Activated CD8-positive, alpha-beta memory T cell treated with anti-CD3 and anti-CD28 coated beads for 48 hours (primary cell): ENCODE results near the gene DNAJB1.

Experiments used
- DNase-seq, 3 experiments: peaks; one replicate each; pipeline ENCODE4 v3.0.0-alpha.2; 2020; ENCODE audit warnings: low read depth in 2 of 3, low spot score in 2 of 3

The DNAJB1 gene

GRCh38 chr19:14496834-14497227 is 21.4 kb downstream of the DNAJB1 start:
- no peak for DNase-seq

- peak; percentile 62 to 75 (median 67) for DNase-seq
Observed at GRCh38 chr19:14496029-14496833, 22.0 kb downstream of the DNAJB1 start, which contains the start of gene GIPC1. GIPC1 (minus strand) TSS chr19:14496127; CDS start chr19:14482976, 13,151 bp downstream.

- DNase-seq = no peak
Observed at GRCh38 chr19:14495672-14496028, 22.5 kb downstream of the DNAJB1 start.

GRCh38 chr19:14494910-14495671 is 23.1 kb downstream of the DNAJB1 start:
- no peak for DNase-seq

GRCh38 chr19:14494411-14494810 is 23.8 kb downstream of the DNAJB1 start:
- no peak for DNase-seq

GRCh38 chr19:14492756-14493337 is 25.4 kb downstream of the DNAJB1 start:
- no peak for DNase-seq

- DNase-seq = no peak
Observed at GRCh38 chr19:14487370-14488125, 30.6 kb downstream of the DNAJB1 start.

GRCh38 chr19:14482172-14482941 is 35.8 kb downstream of the DNAJB1 start:
- no peak for DNase-seq

- no peak for DNase-seq
Observed at GRCh38 chr19:14480700-14481079, 37.5 kb downstream of the DNAJB1 start.

- peak in 2 of 3 experiments; percentile 64 to 68 for DNase-seq
Observed at GRCh38 chr19:14479975-14480699, 38.1 kb downstream of the DNAJB1 start.

GRCh38 chr19:14479309-14479974 is 38.8 kb downstream of the DNAJB1 start:
- DNase-seq = no peak

GRCh38 chr19:14478113-14478545 is 40.1 kb downstream of the DNAJB1 start:
- DNase-seq = no peak

GRCh38 chr19:14477418-14478112 is 40.6 kb downstream of the DNAJB1 start:
- no peak for DNase-seq

- no peak for DNase-seq
Observed at GRCh38 chr19:14476673-14477401, 41.4 kb downstream of the DNAJB1 start.

GRCh38 chr19:14476327-14476672 is 41.9 kb downstream of the DNAJB1 start:
- no peak for DNase-seq

- peak in 1 of 3 experiments; percentile 25 for DNase-seq
Observed at GRCh38 chr19:14475251-14476073, 42.7 kb downstream of the DNAJB1 start, which contains the start of gene PTGER1. PTGER1 (minus strand) TSS chr19:14475354; CDS start chr19:14474320, 1,034 bp downstream.

- no peak for DNase-seq
Observed at GRCh38 chr19:14474827-14475226, 43.4 kb downstream of the DNAJB1 start.
